ACC112 (cell line): ENCODE data around the gene RGS11.

Experiments used
- H2AFZ ChIP-seq: fragments of 200-600 bp; sonication (generic); one replicate; pipeline ENCODE4 v1.6.0; 2017; ENCODE audit warnings: antibody characterized with exemption, low read length; ENCODE audit not compliant: unreplicated experiment
- H3K27ac ChIP-seq: fragments of 200-600 bp; sonication (generic); 2 replicates; pipeline ENCODE4 v1.5.1; 2014; ENCODE audit warnings: low read depth, mild to moderate bottlenecking, antibody characterized with exemption, low read length, moderate library complexity
- H3K27me3 ChIP-seq: fragments of 200-600 bp; sonication (generic); 2 replicates; pipeline ENCODE4 v1.6.1; 2014; ENCODE audit warnings: mild to moderate bottlenecking, antibody characterized with exemption, low read length, moderate library complexity, mixed read lengths; ENCODE audit not compliant: insufficient read depth
- H3K36me3 ChIP-seq: fragments of 200-600 bp; sonication (generic); 2 replicates; pipeline ENCODE4 v1.6.1; 2016; ENCODE audit warnings: mild to moderate bottlenecking, antibody characterized with exemption, low read length, moderate library complexity, mixed read lengths; ENCODE audit not compliant: insufficient read depth
- H3K4me1 ChIP-seq: fragments of 200-600 bp; sonication (generic); one replicate; pipeline ENCODE4 v1.6.1; 2016; ENCODE audit warnings: low read length, mixed read lengths; ENCODE audit not compliant: insufficient read depth, unreplicated experiment, control insufficient read depth
- H3K4me3 ChIP-seq: fragments of 200-600 bp; sonication (generic); 2 replicates; pipeline ENCODE4 v1.5.1; 2014; ENCODE audit warnings: mild to moderate bottlenecking, low read depth, low read length
- H3K79me2 ChIP-seq: fragments of 200-600 bp; sonication (generic); one replicate; pipeline ENCODE4 v1.6.0; 2016; ENCODE audit warnings: low read length; ENCODE audit not compliant: control insufficient read depth, unreplicated experiment, insufficient read depth

The RGS11 gene

DNA sequence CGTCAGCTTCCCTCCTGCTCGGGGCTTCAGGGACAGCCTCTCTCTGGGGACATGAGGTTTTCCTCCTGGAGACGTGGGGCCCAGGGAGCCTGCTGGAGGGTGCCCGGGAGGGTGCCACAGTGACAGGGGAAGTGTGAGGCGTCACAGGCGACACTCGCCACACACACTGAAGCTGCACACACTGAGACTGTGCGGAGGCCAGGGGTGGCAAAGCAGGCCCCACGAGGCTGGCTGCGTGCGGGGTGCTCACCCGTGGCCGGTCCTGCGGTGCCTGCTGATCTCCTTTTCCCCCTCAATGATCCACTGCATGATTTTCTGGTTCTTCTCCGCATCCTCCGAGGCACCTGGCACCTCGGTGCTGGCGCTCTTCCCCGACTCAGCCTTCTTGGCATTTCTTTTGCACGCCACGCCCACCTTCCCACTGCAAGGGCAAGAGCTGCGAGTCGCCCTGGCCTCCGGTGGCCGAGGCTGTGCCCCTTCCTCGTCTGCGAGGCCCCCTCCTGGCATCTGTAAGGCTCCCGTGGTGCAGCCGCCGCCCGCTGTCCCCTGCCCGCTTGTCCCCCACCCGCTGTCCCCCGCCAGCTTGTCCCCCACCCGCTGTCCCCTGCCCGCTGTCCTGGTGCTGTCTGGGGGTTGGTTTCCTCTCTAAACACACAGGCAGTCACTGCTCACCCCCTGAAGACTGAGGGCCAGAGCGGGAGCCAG is 21.2 kb upstream of the RGS11 start:
- H3K4me1 ChIP-seq = no peaks in the 10 kb centered on the region
- no peaks in the 10 kb centered on the region for H3K27me3 ChIP-seq
- no peak overlapping the region for H2AFZ ChIP-seq
- H3K36me3 ChIP-seq = no peaks in the 10 kb centered on the region
- no peaks in the 10 kb centered on the region for H3K79me2 ChIP-seq
- no peak overlapping the region for H3K27ac ChIP-seq
- H3K4me3 ChIP-seq = no peak overlapping the region

DNA sequence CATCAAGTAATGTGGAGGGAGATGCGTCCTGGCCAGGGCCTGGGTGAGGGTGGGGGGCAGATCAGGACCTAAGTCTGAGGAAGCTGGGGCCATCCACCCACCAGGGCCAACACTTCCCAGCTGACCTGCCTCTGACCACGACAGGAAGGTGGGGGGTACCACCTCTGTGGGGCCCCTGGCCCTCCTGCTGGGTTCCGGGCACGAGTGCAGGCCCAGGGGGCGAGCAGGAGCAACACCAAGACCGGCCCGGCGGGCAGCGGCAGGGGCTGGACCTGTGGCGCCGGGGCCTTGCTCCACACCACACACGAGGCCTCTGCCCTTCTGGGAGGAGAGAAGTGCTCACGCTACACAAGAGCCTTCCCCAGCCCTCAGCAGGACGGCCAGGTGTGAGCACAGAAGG is 20.5 kb upstream of the RGS11 start:
- no peaks in the 10 kb centered on the region for H3K79me2 ChIP-seq
- no peak overlapping the region for H2AFZ ChIP-seq
- H3K27ac ChIP-seq = no peak overlapping the region
- no peaks in the 10 kb centered on the region for H3K4me1 ChIP-seq
- H3K36me3 ChIP-seq = no peaks in the 10 kb centered on the region
- no peak overlapping the region for H3K4me3 ChIP-seq
- no peaks in the 10 kb centered on the region for H3K27me3 ChIP-seq

- H3K79me2 ChIP-seq = no peaks in the 10 kb centered on the region
- no peaks in the 10 kb centered on the region for H3K36me3 ChIP-seq
- H3K4me1 ChIP-seq = no peaks in the 10 kb centered on the region
- no peak overlapping the region for H3K4me3 ChIP-seq
- no peaks in the 10 kb centered on the region for H3K27me3 ChIP-seq
- H2AFZ ChIP-seq = no peak overlapping the region
- no peak overlapping the region for H3K27ac ChIP-seq
Observed at GRCh38 chr16:293043-293775, 17.5 kb upstream of the RGS11 start.

DNA sequence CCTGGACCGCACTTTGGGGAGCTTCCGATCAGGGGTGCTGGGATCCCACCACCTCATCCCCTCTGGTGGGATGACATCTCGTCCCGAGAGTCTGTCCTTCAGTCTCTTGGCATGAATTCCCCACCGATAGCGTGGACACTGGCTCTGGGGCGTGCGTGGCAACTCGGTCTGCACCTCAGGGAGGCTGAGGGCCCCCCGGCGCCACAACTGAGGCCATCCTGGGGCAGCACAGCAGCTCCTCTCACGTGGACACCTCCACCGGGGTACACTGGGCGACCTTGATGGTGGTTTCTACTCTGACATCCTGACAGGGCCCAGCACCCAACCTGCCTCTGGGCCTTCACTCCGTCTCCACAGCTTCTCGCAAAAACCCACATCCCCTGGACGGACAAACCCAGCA is 15.8 kb upstream of the RGS11 start:
- H3K36me3 ChIP-seq = peaks cover 3% of the 10 kb centered on the region; the same call in 1 of the 2 replicates

DNA sequence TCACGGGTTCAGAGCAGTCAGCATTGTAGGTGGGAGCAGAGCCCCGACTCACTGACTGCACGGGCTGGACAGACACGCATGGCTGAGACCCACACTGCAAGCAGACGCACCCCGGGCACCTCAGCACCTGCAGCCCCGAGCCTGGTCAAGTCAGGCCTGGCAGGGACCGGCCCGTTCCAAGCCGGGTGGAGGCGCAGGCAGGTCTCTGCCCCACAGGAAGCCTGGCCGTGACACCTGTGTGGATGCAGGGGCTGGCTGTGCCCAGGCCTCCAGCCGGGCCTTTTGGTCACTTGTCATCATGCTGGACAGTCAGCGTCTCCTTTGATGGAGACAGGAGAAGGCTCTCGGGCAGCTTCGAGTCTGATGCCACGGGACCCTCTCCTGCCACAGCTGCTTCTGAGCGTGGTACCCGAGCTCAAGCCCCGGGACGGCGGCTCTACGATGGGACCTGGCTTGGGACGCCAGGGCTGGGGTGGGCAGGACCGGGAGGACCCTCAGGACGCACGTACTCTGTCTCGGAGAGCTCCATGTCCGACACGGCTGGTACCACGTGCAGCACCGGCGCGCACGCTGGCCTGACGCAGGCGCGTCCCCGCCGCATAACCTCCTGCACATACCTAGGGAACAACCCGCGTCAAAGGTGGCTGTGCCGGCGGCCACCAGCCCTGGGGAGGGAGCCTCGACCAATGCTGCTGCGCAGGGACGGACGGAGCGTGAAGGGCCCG is 15.1 kb upstream of the RGS11 start:
- H3K27ac ChIP-seq = no peak overlapping the region
- no peaks in the 10 kb centered on the region for H3K4me1 ChIP-seq
- no peaks in the 10 kb centered on the region for H3K79me2 ChIP-seq
- no peaks in the 10 kb centered on the region for H3K27me3 ChIP-seq
- no peak overlapping the region for H2AFZ ChIP-seq
- H3K4me3 ChIP-seq = no peak overlapping the region
- peaks cover 6% of the 10 kb centered on the region; the same call in 1 of the 2 replicates for H3K36me3 ChIP-seq

More for the DNA sequence above, 15.8 kb upstream of the RGS11 start:
- Histone ChIP-seq H3K4me3 (no peak overlapping the region), H3K4me1 (no peaks in the 10 kb centered on the region), H3K27ac (no peak overlapping the region), H3K27me3 (no peaks in the 10 kb centered on the region), H2AFZ (no peak overlapping the region), H3K79me2 (no peaks in the 10 kb centered on the region)

GRCh38 chr16:290015-290680 is 14.4 kb upstream of the RGS11 start:
- Histone ChIP-seq H3K4me3 (no peak overlapping the region), H3K36me3 (peaks cover 6% of the 10 kb centered on the region; the same call in 1 of the 2 replicates), H3K27ac (no peak overlapping the region), H3K4me1 (no peaks in the 10 kb centered on the region), H3K27me3 (no peaks in the 10 kb centered on the region), H2AFZ (no peak overlapping the region), H3K79me2 (no peaks in the 10 kb centered on the region)

- Histone ChIP-seq H3K36me3 (peaks cover 6% of the 10 kb centered on the region; the same call in 1 of the 2 replicates), H3K27me3 (no peaks in the 10 kb centered on the region), H3K79me2 (no peaks in the 10 kb centered on the region), H3K4me3 (no peak overlapping the region), H3K27ac (no peak overlapping the region), H2AFZ (no peak overlapping the region), H3K4me1 (no peaks in the 10 kb centered on the region)
Observed at GRCh38 chr16:289395-289997, 13.8 kb upstream of the RGS11 start.

DNA sequence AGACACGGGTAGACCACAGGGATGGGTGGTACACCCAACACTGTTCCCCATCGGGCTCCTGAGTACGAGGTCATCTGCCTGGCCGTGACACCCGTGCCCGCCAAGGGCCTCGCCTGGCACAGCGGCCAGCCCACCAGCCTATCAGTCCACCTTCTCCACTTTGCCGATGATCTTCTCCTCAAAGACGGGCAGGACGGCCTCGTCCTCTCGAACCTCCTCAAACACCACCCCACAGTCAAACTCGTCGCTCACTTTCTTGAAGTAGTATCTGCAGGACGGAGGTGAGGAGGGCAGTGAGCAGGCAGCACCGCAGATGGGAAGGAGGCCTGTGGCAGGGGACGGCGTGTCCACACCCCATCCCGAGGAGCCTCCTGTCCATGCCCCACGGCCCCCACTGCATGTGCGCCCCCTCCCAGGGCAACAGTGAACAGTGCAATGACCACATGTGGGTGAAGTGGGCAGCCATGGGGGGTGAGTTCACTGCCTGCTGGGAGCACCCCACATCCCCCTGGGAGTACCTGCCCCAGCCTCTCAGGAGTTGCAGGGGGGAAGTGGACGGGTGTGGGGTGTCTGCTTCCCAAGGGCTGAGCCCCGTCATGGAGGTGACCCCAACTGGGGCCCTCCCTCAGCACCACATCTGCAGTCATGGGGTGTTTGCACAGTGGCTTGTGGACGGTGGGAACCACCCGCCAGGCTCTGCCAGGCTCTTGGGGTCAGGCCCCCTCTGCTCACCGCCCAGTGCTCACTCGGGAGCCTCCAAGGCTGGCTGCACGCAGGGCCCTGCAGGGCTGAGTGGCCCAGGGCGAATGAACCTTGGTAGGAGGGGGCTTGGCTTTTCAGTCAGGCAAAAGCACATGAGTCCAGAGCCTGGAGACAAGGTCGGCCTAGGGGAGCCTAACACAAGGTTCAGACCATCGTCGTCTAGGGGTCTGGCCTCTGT is 12.5 kb upstream of the RGS11 start:
- Histone ChIP-seq H2AFZ (no peak overlapping the region), H3K4me1 (no peaks in the 10 kb centered on the region), H3K36me3 (peaks cover 6% of the 10 kb centered on the region; the same call in 1 of the 2 replicates), H3K4me3 (no peak overlapping the region), H3K27me3 (no peaks in the 10 kb centered on the region), H3K79me2 (no peaks in the 10 kb centered on the region), H3K27ac (no peak overlapping the region)

DNA sequence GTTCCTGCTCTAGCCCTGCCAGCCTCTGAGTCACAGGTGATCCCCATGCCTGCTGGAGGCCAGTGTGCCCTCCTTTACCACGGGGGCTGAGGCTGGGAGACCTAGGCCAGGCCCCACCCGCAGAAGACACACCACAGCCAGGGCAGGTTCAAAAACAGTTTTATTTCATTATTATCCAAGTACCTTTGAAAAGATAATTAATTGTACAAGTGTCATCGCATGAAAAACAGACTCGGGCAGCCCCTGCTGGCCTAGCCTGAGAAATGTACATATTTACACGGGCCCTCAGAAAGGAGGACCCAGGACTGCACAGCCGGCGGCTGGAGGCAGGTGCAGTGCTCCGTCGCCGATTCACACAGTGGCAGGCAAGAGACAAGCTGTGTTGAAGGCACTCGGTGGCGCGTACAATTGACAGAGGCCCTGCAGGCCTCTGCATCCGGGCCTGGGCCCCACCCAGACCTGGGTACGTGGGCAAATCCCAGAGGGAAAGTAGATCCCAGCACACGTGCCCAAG is 11.6 kb upstream of the RGS11 start:
- no peaks in the 10 kb centered on the region for H3K27me3 ChIP-seq
- no peaks in the 10 kb centered on the region for H3K79me2 ChIP-seq
- H3K4me3 ChIP-seq = no peak overlapping the region
- H3K27ac ChIP-seq = no peak overlapping the region
- H2AFZ ChIP-seq = no peak overlapping the region
- no peaks in the 10 kb centered on the region for H3K4me1 ChIP-seq
- peaks cover 6% of the 10 kb centered on the region; the same call in 1 of the 2 replicates for H3K36me3 ChIP-seq
